GM19043 (cell line): Measurements from ENCODE around the gene BEST1.

Experiments used
- ATAC-seq: cut with Tn5 transposase; IDR thresholded peaks from one replicate; pipeline ENCODE4 v1.9.1; 2021; ENCODE audit warnings: low read depth; ENCODE audit not compliant: unreplicated experiment

Gene BEST1

DNA sequence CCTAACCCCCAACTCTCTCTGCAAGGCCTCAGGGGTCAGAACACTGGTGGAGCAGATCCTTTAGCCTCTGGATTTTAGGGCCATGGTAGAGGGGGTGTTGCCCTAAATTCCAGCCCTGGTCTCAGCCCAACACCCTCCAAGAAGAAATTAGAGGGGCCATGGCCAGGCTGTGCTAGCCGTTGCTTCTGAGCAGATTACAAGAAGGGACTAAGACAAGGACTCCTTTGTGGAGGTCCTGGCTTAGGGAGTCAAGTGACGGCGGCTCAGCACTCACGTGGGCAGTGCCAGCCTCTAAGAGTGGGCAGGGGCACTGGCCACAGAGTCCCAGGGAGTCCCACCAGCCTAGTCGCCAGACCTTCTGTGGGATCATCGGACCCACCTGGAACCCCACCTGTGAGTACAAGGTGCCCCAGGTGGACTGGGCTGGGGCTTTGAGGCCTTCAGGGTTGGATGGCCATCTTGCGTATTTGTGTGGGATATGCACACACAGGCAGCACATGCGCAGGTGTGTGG lies at the start of gene BEST1:
Gene BEST1, plus strand, starts transcription at position 317 of the 513 bp plus-strand sequence. CDS start 1,456 bp downstream, outside the sequence.
- no peak for ATAC-seq

DNA sequence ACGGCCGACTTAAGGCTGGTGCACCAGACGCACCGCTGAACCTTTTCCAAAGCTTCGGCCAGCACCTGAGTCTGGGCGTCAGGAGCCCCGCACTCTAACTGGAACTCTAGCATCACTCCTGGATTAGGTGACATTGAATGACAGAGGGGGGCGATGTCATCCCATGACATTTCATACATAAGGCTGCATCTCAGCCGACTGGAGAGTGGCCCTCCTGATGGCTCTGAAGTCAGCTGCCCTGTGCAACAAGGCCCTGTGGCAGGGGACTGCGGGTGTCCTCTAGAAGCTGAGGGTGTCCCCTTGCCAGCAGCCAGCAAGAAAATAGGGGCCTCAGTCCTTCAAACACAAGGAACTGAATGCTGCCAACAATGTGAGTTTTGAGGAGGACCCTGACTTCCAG lies 48.8 kb upstream of the BEST1 start:
- no peak for ATAC-seq

DNA sequence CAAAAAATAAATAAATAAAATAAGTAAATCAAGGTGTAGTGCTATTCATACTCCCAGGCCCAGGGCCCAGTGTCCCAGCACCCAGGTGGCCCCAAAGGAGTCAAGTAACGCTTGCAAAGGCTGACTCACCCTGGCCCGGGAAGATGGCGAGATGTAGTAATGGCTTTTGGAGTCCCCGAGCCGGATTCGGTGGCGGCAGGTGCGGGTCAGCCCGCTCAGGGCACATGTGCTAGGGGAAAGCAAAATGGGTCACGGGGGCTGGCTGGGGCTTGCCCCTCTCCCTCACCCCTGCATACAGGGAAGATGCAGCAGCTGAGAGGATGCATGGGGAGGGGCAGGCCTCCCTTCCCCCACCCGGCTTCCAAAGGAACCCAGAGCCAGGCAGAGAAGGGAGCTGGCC lies 47.8 kb upstream of the BEST1 start:
- no peak for ATAC-seq

DNA sequence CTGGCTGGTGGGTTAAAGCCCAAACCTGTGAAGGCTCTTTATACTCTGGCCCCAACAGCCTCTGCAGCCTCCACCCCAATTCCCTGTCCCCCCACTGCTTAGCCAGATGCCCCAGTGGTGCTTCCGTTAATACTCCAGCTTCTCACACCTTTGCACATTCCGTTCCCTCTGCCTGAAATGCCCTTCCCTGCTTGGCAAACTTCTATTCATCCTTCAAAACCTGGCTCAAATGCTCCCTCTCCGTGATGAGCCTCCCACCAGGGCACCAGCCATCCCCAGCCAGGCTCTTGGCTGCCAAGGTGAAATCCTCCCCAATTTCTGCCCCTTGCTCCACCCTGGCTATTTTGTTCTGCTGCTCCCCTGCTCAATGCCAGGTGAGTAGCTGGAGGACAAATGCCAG lies 46.3 kb upstream of the BEST1 start:
- no peak for ATAC-seq

DNA sequence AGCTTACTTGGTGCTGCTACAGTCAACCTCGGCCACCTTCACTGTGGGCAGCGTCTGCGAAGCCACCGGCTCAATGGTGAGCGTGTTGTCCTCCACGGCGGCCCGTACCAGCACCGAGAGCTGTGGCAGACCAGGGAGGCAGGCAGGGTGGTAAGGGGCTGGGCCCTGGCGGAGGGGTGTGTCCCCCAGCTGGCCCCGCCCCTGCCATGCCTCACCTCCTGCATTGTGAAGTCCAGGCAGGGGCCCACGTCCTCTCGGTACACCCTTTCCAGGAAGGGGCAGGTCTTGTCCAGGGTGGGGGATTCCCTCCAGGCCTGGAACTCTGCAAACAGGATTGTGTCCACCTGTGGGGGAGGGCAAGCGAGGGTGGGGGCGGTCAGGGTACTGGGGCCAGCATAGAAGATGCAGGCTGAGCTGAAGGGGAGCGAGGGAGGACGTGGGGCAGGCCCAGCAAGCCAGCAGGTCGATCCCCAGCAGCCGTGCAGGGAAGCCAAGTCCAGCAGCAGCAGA lies 45.6 kb upstream of the BEST1 start:
- no peak for ATAC-seq

DNA sequence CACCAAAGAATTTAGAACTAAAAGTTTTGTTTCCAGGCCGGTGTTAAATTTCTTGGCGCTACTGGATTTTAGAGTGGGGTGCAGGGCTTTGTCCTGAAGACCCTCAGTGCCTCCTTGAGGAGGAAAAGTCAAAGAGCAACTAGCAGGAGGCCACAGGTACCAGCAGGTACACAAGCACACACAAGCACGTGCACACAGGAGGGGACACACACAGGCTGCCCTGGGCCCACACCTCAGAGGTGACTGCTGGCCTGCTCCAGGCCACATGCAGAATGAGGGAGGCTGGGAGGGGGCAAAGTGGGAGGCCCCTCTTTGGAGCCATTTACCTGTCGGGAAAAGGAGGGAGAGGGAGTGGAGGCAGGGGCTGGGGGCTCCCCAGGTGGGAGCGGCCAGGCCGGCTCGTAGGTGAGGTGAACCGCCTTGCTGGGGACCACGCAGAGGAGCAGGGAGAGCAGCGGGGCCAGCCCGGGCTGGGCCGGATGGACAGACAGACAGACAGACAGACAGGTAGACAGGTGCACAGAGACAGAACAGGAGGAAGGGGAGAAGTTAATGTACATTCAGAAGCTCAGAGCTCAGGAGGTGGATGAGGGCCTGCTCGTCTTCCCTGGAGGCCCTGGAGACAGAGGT lies 45.0 kb upstream of the BEST1 start:
- ATAC-seq = no peak

DNA sequence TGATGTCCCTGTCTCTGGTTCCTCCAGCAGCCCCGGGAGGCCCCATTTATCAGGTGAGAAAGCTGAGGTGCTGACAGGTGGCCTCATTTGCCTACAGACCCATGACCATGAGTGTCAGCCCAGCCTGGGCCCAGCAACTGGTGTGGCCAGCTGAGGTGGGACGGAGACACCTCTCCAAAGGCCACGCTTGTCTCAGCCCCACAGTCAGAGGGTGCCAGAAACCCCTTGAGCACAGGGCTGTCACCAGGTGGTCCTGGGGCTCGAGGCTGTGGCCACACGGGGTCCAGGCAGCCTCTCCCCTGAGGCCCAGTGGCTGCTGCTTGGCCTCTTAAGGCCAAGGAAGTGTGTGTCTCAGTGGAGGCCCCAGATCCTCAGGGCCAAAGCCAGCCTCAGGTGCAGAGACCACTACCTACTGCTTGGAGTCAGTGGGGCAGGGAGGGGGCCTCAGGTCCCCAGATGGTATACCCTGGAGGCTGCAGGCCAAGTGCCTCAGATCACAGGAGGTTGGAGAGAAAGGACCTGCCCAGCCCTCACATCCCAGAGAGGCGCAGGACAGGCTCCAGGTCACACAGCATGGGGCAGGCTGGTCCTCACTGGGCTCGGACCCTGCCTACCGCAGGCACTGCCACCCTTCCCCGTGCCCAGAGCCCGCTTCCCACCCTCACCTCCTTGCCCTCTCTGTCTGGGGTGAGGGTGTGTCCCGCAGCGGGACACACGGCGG lies 44.2 kb upstream of the BEST1 start:
- ATAC-seq = no peak

DNA sequence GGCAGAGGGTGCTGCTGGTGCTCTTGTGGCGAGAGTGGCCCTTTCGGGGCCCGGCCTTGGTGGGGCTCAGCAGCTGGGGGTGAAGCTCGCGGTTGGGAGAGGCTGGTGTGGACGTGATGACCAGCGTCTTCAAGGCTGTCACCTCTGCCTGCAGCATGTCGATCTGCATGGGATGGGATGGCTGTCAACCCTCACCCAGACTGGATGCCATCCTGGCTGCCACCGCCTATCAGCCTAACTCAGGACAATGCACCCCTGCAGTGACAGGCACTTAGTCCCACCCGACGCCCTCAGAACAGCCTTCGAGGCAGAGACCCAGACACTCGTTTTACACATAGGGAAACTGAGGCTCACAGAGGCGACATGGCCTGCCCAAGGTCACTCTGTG lies 43.6 kb upstream of the BEST1 start:
- no peak for ATAC-seq

DNA sequence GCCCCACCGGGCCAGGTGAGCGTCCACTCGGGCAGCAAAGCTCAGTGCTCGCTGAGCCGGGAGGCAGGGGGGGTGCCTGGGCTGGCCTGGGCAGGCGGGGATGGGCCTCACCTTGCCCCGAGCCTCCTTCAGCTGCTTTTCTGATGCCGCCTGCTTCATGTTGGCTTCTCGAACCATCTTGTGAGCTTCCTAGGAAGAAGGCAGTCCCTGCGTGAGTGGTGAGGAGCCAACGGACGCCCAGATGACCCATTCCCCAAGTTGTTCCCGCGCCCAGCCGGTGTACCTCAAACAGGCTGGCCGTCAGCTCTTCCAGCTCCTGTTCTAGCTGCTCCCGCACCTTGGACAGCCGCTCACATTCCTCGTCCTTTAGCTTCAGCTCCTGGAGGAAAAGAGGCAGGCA lies 42.9 kb upstream of the BEST1 start:
- no peak for ATAC-seq

DNA sequence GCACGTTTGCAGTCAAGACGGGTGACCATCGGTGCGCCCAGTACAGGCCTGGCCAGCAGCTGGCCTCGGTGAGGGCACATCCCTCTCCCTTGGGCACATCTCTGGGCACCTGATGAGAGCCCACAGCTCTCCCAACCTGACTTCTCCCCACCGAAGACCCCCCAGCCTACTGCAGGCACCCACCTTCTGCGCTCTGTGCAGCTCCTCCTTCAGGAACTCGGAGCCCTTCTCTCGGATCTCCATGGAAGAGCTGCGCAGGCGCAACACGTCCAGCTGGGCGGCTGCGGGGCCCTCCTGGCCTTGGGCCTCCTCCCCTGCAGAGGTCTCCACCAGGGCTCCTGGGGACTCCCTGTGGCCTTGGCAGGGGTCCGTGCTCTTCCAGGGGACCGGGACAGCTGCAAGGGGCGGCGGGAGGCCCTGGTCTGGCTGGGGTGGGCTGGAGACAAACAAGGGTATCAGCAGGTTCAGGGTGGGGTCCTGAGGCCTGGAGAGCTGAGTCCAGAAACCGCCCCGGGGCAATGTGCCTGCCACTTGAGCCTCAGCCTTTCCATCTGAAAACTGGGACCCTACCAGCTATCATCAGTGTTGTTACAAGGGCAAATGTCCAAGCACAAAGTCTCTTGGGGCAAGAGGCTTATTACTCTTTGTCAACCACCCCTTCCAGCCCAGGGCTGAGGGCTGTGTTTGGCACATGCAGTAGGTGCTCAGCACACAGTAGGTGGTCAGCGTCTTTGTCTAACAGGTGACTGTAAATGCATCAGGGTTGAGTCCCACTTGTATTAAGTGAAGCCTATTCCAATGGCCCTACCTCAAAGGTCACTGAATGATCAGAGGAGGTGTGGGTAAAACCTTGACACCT lies 42.1 kb upstream of the BEST1 start:
- no peak for ATAC-seq

DNA sequence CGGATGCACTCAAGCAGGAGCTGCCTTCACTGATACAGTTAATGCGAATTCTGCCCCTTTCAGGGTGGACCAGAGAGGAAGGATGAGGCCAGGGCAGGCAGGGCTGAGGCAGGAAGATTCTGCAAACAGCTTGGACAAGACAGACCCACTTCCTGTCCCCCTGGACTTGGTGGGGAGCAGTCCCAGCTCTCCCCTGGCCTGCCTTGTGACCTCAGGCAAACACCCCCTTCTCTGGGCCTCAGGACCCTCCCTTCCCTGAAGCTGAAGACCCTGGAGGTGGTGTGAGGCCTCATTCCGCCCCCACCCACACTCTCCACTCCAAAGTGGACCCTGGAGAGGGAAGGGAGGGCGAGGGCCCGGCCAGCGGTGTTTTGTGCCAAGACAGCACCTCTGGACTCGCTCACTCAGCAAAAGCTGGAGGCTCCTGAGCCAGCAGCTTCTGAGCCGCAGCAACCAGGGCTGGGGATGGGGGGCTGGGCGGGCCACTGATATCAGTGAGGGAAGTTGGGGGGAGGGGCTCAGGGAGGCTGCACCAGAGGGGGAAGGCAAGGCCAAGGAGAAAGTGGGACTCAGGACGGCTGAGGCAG lies 41.3 kb upstream of the BEST1 start:
- no peak for ATAC-seq

DNA sequence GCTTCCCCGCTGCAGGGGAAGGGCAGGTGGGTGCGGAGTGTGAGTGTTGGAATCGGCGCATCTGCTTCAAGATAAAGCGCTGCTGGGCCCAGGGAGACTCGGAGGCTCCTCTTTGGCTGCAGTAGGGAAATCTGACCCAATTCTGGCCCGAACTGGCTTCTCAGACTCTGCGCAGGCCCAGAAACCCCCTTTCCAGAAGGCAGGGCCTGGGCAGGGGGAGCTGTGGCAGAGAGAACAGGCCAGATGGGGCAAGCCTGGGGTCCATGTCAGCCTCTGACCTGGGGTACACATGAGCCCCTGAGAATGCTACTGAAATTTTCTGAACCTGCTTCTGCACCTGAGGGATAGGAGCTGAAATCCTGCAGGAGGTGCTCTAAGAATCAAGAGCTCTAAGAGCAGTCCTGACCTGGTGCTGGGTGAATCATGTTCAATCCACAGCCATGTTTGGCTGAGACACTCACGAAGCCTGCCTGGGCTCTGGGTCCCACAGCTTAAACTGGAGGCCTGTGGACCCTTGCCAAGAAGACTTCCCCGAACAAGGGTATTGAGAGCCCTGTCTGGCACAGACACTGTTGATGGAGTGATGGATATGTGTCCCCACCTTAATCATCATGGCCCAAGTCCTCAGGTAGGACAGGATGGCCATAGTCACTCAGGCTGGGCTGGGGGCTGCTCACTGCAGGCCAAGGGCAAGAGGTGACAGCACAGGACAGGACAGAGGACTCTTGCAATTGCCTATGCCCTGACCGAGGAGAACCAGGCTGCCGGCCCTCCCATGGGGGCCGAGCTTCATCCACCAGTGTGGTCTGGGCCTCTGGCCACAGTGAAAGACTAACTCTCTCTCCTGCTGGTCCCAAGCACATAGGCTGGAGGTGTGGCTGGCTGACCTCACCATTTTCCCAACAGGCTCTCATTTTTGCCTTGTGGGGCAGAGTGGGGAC lies 39.7 kb upstream of the BEST1 start:
- ATAC-seq = no peak

DNA sequence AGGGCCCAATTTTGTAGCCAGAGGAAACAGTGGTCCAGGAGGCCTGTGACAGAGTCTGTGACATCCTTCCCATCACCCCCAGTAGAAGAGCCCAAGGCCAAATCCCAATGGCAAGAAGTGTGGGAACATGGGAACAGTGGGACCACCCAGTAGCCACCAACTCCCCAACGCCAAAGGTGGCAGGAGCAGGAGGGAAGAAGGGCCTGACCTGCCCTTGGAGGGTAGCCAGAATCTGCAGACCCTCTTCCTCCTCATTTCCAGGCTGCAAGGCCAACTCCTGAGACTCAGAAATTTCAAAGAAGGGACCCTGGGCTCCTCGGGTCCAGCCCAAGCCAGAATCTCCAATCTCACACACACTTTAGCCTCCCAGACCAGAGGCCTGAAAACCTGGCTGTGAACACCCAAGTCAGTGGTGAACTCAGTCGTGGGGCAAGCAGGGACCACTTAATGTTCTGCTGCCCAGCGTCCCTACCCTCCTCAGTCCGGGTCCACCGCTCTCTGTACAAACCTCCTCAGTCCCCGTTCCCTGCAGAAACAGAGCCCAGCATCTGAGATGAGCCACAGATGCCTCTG lies 38.9 kb upstream of the BEST1 start:
- no peak for ATAC-seq

DNA sequence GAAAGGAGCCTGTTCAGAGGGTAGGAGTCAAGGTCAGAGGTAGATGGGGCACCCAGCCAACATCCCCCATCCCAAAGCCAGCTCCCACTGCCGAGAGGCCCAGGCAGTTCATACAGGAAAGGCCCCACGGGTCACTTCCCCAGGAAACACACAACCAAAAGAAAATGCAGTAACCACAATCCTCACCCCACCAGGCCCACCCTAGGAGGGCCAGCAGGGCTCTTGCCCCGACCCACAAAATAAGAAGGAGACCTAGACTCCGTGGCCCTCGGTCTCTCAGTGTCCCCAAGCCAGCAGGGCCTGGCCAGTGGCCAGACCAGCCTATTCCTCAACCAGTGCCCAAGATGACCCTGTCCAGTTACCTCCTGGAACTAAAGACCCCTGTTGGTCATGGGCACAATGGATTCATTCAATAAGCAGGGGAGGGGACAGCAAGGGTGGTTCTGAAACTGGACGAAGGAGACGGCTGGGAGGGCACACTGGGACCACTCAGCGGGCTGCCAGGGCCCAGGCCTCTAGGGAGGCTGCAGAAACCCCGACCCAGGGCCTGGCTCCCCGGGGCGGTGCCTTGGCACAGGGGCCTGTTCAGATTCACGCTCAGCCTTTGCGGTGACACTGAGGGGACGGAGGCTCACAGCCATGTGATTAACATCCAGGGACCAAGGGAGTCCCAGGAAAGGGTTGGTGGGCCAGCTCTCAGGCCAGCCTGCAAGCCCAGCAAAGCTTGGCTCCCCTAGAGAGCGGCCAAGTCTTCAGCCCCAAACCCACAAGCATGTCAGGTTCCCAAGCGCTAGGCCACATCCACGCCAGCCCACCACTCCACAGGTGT lies 38.2 kb upstream of the BEST1 start:
- no peak for ATAC-seq

DNA sequence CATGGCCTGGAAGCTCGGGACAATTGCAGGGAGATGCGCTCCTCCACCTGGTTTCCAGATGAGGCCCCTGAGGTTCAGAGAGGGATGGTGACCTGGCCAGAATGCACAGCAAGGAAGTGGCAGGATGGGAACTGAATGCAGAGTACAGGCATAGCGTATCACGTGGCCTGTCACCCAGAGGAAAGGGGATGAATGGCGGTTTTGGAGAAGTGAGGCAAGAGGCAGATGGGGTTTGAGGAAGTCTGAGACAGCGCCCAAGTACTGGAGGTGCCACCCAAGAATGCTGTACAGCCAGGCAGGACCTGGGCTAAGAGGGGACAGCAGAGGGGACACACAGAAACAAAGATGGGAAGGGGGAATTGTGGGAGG lies 37.6 kb upstream of the BEST1 start:
- no peak for ATAC-seq

DNA sequence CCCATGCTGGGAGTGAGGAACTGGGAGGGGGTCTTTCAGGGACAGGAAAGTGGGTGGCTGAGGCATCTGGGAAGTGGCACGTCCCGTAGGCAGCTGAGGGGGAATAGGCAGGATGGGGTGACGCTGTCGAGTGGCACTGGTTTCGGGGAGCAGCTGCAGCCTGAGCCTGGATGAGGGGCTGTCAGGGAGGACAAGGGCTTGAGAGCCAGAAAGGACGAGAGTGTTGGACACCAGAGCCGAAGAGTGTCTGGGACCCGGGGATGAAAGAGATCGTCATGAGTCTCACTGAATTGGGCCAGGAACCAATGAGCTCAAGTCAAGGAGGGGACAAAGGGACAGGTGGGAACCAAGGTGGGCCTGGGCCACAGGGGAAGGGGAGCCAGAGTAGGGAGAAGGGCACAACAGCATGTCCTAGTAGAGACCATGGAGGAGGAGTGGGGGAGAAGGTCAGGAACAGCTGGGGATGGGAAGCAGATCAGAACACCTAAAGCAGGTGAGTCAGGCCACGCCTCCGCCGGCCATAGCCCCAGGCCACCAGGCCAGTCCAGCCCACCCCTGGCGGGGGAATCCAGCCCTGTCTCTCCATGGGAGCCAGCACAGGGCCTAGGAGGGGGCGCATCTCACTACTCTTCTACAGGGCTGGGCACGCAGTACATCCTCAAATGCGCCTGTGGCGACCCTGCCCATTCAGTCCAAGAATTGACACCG lies 37.0 kb upstream of the BEST1 start:
- no peak for ATAC-seq

DNA sequence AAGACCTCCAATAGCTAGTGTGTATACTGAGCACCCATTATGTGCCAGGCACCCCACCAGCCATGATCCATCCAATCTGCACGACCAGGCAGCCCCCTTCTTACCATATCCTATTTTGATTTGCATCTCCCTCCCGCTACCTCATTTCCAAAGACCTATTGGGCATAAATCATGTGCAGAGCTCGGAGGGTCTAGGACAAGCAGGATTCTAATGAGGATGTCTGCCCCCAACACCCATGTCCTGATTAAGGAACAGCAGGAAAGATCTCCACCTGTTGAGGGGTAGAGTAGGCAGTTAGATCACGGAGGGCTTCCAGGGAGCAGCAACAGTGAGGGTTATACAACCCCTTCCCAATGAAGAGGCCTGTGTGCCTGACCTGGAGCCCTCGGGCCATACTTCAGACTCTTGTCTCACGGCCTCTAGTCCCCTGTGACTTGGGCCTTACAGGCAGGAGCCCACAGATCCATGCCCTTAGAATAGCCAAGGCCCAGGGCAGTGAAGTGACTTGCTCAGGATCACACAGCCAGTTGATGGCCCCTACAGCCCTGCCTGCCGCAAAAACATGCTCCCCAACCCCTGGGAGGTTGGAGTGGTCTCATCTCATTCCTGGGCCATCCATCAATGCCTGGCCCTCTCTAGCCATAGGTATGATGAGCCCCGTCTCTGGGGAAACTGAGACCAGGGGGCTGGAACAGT lies 36.3 kb upstream of the BEST1 start:
- no peak for ATAC-seq
